ENCODE measurements around the gene CAPN13.
"Not testable (repeated sequence)": the region's sequence is repeated elsewhere in the genome, so short reads cannot be mapped to it uniquely, and the experiment has no call there.

Gene CAPN13

DNA sequence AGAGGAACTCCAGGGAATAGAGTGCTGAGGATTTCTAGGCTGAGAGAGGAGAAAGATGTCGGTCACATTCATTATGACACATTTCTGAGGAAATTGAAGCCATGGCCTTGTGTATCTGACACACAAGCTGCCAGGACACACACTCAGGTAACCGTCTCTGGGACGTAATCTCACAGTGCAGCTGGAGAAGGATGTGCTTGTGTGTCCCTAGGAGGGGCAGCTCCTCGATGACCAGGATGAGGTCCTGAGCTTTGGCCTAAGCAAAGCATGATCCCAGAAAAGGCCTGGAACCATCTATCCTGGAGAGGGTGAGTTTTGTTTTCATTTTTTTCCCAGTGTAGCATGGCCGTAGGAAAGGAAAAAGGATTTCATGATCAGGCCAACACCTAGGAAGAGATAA, 102.2 kb downstream of the CAPN13 start:
- no peak for DNase-seq (ENCODE audit: low spot score)

- no peak for DNase-seq (ENCODE audit: low spot score)
Observed at GRCh38 chr2:30704309-30705020, 102.8 kb downstream of the CAPN13 start.

DNA sequence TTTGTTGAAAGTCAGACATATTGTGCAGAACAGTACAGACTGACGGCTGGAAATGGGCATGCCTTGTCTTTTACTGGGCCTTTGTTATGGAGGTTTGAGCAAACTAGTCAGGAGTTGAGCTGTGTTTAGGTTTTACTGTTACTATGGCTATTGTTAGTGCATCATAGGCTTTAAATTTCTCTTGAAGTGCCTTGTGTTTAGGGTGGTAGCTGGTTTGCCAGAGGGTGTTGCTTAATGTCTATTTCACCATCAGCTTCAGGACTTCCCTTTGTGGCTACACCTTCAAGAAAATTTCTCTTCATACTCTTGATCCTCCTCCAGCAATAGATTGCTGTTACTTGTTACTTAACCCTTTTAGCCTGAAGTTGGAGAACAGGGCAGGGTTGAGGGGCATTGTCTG, 104.6 kb downstream of the CAPN13 start:
- DNase-seq (ENCODE audit: low spot score) = no peak

DNA sequence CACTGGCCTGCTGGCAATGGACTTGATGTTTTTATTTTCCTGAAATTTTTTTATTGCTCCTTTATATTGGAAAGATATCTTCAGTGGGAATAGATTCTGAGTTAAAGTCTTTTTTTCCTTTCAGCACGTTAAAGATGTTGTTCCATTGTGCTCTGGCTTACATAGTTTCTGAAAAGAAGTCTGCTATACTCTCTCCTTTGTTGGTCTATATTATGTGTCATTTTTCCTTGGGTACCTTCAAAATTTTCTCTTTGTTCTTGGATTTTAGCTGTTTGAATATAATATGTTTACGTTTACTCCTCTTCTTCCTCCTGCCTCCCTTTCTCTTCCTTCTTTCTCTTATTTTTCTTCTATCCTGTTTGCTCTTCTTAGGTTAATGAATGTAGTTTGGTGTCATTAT, 105.5 kb downstream of the CAPN13 start:
- DNase-seq (ENCODE audit: low spot score) = no peak

DNA sequence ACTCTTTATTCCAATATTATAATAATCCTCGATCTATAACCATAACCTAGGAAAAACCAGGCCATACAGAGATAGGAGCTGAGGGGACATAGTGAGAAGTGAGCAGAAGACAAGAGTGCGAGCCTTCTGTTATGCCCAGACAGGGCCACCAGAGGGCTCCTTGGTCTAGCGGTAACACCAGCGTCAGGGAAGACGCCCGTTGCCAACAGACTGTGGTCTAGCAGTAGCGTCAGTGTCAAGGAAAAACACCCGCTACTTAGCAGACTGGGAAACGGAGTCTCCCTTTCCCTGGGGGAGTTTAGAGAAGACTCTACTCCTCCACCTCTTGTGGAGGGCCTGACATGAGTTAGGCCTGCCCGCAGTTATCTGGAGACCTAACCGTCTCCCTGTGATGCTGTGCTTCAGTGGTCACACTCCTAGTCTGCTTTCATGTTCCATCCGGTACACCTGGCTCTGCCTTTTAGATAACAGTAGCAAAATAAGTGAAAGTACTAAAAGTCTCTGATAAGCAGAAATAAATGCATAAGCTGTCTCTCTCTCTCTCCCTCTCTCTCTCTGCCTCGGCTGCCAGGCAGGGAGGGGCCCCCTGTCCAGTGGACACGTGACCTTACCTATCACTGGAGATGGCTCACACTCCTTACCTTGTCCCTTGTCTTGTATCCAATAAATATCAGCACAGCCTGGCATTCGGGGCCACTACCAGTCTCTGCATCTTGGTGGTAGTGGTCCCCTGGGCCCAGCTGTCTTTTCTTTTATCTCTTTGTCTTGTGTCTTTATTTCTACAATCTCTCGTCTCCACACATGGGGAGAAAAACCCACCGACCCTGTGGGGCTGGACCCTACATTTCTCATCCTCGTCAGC, 109.8 kb downstream of the CAPN13 start:
- not testable (repeated sequence) for DNase-seq (ENCODE audit: low spot score)

DNA sequence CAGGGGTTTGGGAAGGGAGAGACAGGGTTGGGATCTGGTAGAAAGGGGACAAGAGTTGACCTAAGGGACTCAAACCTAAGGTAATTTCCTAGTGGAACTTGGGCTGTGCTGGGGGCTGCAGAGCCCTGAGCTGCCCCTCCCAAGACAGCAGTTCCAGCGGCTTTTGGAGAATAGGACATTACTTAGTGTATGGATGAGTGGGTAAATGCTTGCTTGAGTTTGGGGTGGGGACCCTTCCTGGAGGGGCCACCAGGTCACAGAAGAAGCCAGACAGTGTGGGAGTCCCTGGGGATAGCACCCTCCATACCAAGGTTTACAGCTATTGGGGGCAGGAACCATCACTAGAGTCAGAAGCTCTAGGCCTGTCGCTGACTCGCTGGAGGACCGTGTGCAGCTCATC, 111.5 kb downstream of the CAPN13 start:
- DNase-seq (ENCODE audit: low spot score) = no peak

DNA sequence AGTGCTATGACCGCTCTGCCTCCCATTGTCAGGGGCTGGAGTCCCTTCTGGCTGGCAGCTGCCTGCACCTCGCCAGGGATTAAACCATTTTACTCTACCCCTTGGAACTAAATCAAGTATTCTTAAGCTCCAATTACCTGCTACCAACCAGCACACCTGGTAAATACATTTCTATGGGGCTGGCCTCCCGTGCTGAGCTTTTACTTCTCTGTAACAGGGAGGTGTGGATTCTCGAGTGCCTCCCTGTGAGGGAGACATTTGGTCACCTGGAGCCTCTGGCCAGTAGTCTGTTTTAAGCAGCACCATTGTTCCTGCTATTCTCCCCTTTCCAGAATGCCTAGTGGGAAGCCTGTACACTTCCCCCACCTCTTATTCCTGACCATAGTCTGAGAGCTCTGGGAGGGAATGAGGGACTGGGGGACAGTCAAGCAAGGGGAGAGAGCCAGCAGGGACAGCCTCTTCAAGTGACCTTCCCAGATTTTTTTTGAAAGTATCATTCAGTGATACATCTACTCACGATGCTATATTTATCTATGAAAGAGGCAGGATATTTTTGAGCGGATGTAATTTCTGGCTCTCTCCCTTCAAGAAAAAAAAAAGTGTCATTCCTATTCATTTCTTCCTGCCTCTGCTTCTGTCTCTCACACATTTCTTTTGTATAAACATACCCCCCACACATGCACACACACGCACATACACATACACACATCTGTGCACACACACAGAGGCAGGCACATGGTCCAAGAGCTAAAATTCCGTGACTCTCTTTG, 112.8 kb downstream of the CAPN13 start:
- no peak for DNase-seq (ENCODE audit: low spot score)

DNA sequence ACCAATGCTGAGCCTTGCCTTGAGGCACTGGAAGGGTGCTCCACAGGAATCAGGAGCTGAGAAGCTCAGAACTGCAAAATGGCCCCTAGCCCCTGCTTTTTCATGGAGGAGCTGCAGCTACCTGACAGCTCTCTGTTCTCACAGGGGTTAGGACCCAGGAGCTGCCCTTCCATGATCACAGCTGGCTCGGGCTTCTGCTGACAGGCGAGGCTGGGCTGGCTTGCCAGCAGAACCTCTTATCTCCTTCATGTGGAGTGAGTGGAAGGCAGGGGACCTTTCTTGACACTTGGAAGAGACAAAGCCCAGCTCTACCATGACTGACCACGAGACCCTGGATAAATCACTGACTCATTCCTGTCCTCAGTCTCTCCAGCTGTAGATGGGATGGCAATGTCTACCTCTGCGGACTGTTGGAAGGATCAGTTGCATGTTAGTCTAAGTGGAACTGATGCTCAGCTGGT, 113.4 kb downstream of the CAPN13 start:
- DNase-seq (ENCODE audit: low spot score) = no peak

DNA sequence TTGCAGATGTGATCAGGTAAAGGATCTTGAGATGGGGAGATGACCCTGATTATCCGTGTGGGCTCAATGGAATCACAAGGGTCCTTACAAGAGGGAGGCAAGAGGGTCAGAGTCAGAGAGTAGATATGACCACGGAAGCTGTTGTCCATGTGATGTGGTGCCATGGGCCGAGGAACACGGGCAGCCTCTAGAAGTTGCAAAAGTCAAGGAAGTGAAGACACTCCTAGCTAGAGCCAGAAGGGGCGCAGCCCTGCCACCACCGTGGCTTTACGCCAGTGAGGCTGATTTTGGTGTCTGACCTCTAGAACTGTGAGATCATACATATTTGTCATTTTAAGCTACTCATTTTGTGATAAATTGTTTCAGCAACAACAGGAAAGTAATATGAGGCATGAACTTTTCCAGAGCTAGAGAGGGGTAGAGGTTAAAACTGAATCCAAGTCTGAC, 114.4 kb downstream of the CAPN13 start:
- no peak for DNase-seq (ENCODE audit: low spot score)

- no peak for DNase-seq (ENCODE audit: low spot score)
Observed at GRCh38 chr2:30691948-30692828, 115.1 kb downstream of the CAPN13 start.

DNA sequence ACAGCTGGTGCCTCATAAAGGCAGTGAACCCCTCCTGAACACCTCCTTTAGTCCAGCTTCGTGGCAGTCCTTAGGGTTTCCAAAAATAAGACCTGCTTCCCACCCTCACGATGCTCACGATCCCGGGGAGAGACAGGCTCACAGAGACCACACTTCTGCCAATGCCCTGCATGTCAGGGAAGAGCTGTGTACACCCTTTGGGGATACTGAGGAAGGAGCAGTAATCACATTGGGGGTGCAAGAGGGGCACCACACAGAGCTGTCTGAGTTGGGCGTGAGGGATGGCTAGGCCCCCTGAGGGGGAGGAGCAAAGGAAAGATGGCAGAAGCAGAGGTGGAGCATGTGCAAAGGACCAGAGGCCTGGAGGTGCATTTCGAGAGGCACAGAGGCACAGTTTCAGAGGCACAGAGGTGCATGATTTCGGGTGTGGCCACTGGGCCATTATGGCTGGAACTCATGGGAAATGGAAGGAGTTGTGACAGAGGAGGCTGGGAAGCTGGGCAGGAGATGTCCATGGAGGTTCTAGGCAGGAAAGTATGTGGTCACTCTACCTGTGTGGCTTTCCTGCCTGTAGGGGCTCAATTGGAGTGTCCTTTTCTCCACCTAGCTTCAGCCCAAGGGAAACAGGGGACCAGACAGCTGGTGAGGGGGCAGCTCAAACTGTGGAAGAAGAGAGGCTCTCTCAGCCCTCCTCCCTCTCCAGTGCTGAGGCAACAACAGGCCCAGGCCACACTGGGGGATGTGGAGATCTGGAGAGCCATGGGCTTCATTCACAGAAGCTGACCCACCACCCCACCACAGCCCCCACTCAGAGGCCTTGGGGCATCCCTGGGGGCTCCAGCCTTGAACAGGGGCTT, 115.9 kb downstream of the CAPN13 start:
- DNase-seq (ENCODE audit: low spot score) = no peak

DNA sequence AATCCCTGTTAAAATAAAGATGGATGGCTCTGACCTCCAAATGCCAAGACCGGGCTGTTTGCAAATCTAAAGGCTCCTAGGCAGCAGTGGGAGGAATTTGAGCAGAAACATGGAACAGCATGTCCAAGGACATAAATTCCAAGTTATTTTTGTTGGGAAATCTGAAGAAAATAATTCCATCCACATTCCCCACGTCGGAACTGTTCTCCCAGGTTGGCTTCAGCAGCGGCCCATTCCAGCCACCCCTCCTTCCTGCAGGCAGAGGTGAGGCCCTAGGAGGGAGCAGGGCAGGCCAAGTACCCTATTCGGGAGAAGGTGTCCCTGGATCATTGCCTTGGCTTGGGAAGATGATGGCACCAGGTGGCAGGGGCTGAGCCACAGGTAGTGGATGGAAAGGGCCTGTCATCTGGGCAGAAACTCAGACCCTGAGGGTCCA, 117.1 kb downstream of the CAPN13 start:
- no peak for DNase-seq (ENCODE audit: low spot score)

- no peak for DNase-seq (ENCODE audit: low spot score)
Observed at GRCh38 chr2:30689496-30690125, 117.6 kb downstream of the CAPN13 start.

DNA sequence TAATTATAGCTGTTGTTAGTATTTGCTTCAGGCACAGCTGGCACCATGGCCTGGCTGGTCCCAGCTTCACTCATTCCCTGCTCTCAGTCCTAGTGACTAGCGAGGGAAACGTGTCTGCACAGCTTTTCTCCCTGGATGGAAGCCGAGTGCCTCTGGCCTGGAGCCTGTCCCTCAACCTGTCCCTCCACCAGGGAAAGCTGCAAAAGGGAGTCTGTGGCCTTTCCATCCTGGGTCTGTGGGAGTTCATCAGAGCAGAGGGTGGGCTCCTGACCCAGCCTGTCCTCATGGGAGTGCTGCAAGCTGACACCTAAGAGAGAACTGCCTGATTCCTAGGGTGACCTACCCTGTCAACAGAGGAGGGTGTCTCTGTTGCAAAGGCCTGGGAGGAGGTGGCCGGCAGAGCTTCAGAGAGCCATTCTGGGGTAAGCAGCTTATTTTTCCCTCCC, 118.3 kb downstream of the CAPN13 start:
- no peak for DNase-seq (ENCODE audit: low spot score)

GRCh38 chr2:30686669-30687068, 120.6 kb downstream of the CAPN13 start:
- no peak for DNase-seq (ENCODE audit: low spot score)

DNA sequence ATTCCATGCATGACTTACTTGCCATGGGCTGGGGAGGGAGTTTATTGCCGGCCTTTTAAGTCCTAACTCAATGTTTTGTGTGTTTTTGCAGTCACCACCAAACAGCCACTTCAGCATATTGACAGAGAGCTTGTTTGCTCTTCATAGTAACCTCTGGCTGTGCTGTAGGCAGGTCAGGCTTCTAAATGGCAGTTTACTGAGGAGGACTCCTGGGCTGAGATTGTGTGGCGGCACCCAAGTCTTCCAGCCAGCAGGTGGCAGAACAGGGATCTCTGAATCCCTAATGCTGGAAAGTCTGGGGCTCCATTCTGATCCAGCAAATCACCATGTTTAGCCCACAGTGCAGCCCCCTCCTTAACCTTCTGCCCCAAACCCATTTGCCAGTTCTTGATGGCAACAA, 121.2 kb downstream of the CAPN13 start:
- DNase-seq (ENCODE audit: low spot score) = no peak

GRCh38 chr2:30684996-30685395, 122.2 kb downstream of the CAPN13 start:
- DNase-seq (ENCODE audit: low spot score) = no peak

GRCh38 chr2:30684516-30684915, 122.7 kb downstream of the CAPN13 start:
- no peak for DNase-seq (ENCODE audit: low spot score)

GRCh38 chr2:30684026-30684425, 123.2 kb downstream of the CAPN13 start:
- DNase-seq (ENCODE audit: low spot score) = no peak
